GM18502 (cell line): ENCODE data around the gene OR13A1.
"Not testable (repeated sequence)": the region's sequence is repeated elsewhere in the genome, so short reads cannot be mapped to it uniquely, and the experiment has no call there.

Experiments
- ATAC-seq: cut with Tn5 transposase; IDR thresholded peaks from one replicate; pipeline ENCODE4 v1.9.1; 2021; ENCODE audit warnings: mild to moderate bottlenecking; ENCODE audit not compliant: unreplicated experiment, poor library complexity

Gene OR13A1

DNA sequence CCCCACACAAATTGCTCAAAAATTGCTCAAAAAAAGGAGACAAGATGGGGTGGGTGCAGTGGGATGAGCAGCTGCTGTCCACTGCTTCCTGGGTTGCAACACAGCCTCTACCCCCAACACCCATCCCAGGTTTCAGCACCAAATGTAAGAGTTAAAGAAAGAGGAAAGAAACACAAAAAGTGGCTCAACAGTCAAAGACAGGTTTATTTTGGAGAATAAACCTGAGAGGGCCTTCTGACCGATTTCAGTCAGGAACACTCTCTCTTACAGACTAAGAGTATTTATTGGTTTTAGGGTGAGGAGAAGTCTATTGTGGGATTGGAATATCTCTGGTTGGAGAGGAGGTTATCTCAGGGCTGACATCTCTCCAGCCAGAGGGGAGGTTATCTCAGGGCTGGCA, 28.4 kb downstream of the OR13A1 start:
- ATAC-seq, result no peak

DNA sequence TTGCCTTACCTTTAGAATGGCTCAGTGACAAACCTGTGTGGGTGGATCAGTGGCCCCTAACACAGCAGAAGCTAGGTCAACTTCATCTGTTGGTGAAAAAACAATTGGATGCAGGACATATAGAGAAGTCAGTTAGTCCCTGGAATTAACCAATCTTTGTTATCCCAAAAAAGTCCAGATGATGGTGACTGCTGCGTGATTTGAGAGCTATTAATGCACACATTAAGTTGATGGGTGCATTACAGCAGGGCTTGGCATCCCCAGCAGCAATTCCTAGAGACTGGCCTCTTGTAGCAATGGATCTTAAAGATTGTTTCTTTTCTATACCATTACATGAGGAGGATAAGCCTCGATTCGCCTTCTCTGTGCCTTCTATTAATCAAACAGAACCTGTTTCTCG, 33.3 kb downstream of the OR13A1 start:
- ATAC-seq, result no peak

DNA sequence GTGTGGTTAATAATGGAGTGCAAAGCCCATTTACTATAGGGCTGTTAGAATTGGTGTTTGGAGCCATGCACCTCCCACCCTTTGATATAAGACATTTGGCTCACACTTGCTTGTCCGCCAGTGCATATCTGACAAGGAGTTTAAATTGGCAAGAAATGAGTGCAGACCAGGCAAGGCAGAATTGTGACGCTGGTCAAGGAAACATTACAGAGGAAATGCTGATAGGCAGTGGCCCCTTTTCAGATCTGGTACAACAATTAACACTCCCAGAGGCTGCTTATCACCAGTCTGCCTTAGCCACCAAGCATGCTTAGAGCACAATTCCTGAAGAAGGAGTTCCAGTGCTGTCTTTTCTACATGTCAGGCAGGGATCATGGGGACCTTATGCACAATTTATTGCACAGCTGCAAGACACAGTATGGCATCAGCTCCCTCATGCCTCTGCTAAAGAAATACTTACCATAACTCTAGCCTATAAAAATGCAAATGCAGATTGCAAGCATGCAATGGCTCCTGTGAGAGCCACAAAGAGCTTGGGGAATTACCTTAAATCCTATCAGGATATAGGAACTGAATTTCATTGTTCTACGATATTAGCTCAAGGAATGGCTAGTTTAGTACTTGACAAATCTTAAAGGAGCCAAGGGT, 35.2 kb downstream of the OR13A1 start:
- ATAC-seq, result no peak

DNA sequence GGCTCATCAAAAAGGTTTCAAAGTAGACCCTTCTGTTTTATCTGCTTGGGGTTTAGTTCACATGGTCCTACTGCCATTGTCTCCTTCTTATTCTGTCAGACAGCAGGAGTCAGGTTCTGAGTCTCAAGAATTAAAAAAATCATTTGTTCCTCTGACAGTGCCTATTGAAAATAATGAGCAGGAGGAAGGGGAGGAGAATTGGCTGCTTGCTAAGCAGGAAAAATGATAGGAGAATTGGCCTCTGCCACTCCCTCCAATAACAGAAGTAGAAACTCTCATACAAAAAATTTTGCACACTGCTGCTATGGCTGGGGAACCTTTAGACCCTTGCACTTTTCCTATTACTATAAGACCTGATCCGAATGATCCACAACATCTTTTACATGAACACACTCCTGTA, 35.7 kb downstream of the OR13A1 start:
- no peak for ATAC-seq

DNA sequence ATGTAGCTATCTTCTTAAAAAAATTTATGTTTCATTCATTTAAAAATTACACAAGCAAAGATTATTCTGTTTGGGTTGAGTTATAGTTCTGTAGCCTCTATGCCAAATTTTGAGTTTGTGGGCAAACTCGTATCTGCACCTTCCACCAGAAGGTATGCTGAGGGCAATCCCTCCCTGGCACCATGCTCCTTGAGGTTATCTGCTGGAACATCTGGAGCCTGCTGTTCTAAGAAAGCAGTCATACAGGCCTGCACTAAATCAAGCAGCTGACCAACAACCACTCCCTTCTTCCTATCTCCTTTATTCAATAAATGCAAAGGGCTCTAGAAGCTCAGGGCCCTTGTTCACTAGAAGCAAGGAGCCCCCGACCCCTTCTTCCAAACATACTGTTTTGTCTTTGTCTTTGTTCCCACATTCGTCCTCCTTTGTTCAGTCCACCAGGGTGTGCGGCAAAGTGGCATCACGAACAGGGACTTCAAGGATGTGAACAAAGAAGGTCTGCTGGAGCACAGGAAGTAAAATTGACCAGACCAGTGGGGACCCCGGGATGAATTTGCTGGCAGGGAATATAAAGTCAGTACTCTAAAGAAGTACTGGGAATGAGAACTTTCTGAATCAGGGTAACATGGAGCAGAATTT, 36.4 kb downstream of the OR13A1 start:
- ATAC-seq, result no peak

DNA sequence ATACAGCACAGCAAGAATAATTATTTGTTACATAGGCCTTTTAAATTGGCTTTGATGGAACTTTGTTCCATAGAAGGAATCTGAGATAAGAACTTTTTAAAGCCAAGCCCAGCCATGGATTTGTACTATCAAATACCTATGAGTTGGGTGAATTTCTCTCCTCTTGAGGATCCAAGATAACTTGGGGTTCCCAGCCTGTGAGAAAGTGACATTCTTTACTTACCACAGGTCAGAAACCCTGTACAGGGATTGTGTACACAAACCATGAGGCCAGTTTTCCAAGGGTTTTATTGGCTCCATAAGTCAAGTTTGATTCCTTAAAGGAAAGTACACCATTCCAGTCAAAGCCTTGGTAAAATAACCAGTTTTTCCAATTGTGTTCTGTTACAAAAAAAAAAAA, 39.3 kb downstream of the OR13A1 start:
- ATAC-seq, result not testable (repeated sequence)

DNA sequence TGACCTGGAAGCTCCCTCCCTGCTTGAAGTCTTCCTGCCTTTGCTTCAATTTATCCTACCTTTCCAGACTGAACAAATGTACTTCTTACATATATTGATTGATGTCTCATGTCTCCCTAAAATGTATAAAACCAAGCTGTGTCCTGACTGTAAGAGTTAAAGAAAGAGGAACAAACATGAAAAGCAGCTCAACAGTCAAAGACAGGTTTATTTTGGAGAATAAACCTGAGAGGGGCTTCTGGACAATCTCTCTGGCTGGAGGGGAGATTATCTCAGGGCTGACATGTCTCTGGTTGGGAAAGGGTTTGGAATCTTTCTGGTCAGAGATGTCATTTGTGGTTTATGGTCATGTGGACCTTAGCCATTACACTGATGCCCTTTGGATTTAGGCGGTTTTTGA, 41.0 kb downstream of the OR13A1 start:
- ATAC-seq, result no peak

DNA sequence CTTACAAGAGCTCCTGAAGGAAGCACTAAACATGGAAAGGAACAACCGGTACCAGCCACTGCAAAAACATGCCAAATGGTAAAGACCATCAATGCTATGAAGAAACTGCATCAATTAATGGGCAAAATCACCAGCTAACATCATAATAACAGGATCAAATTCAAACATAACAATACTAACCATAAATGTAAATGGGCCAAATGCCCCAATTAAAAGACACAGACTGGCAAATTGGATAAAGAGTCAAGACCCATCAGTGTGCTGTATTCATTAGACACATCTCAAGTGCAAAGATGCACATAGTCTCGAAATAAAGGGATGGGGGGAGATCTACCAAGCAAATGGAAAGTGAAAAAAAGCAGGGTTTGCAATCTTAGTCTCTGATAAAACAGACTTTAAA, 47.6 kb downstream of the OR13A1 start:
- ATAC-seq, result not testable (repeated sequence)

DNA sequence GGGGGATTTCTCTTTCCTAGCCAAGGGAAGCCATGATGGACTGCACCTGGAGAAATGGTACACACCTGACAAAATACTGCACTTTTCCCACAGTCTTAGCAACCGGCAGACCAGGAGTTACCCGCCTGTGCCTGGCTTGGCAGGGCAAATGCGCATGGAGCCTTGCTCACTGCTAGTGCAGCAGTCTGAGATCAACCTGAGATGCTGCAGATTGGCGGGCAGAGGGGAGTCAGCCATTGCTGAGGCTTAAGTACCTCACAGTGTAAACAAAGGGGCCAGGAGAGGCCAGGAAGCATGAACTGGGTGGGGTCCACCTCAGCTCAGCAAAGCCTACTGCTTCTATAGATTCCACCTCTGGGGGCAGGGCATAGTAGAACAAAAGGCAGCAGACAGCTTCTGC, 49.4 kb downstream of the OR13A1 start:
- ATAC-seq, result no peak

DNA sequence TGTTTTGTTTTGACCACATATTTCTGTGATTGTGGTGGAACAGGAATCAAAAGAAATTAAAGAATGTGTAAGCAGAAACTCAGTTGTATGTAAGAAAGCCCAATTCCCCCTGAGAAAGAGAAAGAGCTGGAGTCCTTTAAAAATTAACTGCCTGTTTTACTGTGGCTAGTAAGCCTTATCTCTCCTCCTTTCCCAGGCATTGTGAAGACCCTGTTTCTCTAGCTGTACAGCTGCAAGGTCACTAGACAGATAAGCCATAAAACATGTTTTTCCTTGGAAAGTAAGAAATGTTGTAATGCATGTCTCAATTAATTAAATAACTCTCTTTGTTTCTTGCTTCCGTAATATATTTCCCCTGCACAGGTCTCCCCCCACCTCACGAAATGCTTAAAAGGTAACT, 53.5 kb downstream of the OR13A1 start:
- no peak for ATAC-seq

DNA sequence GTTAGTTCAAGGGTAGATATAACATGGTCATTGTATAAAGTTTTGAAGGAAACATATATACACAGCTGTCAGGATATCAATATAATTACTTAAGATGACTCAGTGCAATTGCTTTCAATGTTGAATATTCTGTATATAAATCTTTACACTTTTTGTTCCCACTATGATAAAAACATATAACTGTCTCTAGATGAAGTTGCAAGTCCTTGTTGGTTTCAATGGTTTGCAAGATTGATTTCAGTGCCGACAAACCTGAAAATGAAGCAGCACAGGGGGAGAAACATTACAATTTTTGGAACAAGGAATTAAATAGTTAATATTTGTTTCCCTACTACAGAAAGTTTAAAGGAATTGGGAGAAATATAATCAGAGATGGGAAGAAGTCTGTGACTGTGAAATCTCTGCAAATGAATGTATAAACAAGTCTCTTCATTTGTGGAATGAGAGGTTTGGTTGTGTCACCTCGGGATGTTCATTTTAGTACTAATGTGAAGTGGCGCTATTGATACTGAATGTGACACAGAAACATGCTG, 54.1 kb downstream of the OR13A1 start:
- ATAC-seq, result no peak

DNA sequence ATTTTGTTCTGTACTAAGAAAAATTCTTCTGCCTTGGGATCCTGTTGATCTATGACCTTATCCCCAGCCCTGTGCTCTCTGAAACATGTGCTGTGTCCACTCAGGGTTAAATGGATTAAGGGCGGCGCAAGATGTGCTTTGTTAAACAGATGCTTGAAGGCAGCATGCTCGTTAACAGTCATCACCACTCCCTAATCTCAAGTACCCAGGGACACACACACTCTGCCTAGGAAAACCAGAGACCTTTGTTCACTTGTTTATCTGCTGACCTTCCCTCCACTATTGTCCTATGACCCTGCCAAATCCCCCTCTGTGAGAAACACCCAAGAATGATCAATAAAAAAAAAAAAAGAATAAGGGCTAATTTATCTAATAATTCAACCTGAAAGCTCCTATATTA, 54.8 kb downstream of the OR13A1 start:
- ATAC-seq, result not testable (repeated sequence)

DNA sequence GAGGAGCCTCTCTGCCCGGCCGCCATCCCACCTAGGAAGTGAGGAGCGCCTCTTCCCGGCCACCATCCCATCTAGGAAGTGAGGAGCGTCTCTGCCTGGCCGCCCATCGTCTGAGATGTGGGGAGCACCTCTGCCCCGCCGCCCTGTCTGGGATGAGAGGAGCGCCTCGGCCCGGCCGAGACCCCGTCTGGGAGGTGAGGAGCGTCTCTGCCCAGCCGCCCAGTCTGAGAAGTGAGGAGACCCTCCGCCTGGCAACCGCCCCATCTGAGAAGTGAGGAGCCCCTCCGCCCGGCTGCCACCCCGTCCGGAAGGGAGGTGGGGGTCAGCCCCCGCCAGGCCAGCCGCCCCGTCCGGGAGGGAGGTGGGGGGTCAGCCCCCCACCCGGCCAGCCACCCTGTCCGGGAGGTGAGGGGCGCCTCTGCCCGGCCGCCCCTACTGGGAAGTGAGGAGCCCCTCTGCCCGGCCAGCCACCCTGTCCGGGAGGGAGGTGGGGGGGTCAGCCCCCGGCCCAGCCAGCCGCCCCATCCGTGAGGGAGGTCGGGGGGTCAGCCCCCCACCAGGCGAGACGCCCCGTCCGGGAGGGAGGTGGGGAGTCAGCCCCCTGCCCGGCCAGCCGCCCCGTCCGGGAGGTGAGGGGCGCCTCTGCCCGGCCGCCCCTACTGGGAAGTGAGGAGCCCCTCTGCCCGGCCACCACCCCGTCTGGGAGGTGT, 55.5 kb downstream of the OR13A1 start:
- ATAC-seq, result not testable (repeated sequence)

DNA sequence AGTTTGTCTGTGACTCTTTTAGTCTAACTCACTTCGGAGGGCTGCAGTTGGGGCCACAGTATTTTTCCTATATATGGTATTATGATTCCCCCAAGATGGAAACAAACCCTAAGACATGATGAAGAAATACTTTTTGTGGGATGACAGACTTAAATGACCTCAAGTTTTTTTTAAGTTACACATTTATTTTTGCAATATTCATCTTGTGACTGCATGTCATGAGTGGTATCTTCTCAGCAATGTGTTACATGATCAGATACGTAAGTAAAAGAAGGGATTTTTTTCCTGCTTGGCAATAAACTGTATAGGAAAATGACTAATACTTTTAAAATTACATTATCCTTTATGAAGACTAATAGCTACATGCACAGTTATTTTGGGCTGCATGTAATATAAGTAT, 57.8 kb downstream of the OR13A1 start:
- ATAC-seq, result no peak

DNA sequence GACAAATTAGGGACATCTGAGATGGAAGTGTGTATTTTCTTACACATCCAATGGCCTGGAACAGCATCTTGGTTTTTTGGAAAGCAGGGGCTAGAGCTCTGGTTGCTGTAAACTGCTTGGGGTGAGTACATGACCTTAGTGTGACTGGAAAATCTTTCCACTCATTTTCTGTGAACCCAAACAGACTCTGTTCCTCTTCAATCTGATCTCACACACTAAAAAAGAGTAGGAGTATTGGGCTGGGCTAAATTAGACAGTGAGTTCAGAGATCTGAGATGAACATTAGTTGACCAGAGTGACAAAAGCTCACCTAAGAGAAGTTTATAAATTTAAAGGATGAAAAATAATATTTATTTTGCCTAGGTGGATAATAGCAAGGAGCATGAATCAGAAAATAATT, 59.2 kb downstream of the OR13A1 start:
- no peak for ATAC-seq

DNA sequence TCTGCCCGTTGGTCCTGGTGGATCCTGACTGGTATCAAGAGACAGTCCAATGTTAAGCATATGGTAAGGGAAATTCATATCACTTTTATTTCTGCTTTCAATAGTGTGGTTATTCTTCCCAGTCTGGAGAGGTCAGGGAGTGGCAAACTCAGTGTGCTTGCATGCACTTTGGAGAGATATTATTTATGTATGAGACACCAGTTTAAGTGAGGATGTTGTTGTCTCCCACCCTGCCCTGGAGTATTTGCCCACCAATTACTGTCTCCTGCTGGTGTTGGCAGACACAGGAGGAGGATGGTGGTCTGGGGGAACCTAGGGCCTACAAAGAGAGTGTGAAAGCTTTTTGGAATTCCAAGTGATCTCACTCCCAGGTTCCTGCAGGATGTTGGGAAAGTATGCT, 59.7 kb downstream of the OR13A1 start:
- ATAC-seq, result no peak

DNA sequence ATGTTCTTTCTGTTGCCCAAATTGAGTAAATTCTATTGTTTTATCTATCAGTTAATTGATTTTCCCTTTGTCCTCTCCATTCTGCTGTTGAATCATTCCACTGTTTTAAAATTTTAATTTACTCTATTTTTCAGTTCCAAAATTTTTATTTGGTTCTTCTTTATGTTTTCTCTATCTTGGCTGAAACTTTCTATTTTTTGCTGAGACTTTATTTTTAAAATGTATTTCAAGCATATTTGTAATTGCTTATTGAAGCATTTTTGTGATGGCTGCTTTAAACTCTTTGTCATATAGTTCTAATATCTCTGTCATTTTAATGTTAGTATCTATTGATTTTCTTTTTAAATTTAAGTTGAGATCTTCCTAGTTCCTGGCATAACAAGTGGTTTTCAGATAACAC, 60.5 kb downstream of the OR13A1 start:
- ATAC-seq, result no peak

DNA sequence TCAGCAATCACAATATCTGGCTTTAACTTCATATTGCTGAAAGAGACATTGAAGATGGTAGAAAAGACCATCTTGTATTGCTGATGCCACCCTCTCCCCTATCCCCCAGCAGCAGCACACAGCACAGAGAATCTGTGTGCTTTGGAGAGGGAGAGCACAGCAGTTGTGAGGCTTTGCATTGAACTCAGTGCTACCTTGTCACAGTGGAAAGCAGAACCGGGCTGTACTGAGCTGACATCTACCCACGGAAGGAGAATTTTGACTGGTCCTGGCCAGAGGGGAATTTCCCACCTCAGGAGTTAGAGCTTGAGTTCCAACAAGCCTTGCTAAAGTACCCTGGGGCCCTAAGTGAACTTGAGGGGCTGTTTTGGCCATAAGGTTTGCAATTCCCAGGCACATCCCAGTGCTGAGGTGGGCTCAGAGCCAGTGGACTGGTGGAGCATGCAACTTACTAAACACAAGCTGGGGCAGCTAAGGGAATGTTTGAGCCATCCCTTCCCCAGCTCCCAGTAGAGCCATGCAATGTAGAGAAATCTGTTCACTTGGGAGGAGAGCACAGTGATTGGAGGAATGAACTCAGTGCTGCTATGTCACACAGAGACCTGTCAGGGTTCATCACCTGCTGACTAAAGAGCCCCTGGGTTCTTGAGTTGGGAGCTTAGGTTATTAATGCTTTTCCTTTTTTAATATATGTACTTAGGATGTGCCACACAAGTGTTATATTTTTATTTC, 62.1 kb downstream of the OR13A1 start:
- peak; percentile 81 for ATAC-seq
